C4-2B (cell line): ENCODE results near the gene MOSPD3.

Experiments used
- CTCF ChIP-seq: fragments of 450-650 bp; conservative IDR thresholded peaks from 2 replicates; pipeline ENCODE4 v1.5.1; 2017; ENCODE audit warnings: mild to moderate bottlenecking
- ZFX ChIP-seq: fragments of 450-650 bp; IDR thresholded peaks from 2 replicates; pipeline ENCODE4 v1.6.1; 2017

- no peak for TF ChIP-seq CTCF
- TF ChIP-seq ZFX = no peak
Measured at GRCh38 chr7:100611983-100612729, at the start of gene MOSPD3.
